ENCODE data around the gene SGPL1. TPM values are rescaled to one million over a fixed set of nuclear protein-coding genes. Genes with fewer than 3 reads are reported as not detected.

Gene SGPL1
- total RNA-seq, 2 experiments from 2014 or later: 15.1 to 16.9 TPM

- DNase-seq (no peak), ATAC-seq (ENCODE audit: poor library complexity) (no peak)
- H3K36me3 Mint-ChIP-seq (ENCODE audit: low read depth): no peaks in the 10 kb centered on the region
- H3K27me3 Mint-ChIP-seq: no peaks in the 10 kb centered on the region
- Histone ChIP-seq H3K4me1 (ENCODE audit: insufficient read depth, low read length) (peaks cover 4% of the 10 kb centered on the region), H3K36me3 (ENCODE audit: insufficient read depth, low read length) (no peaks in the 10 kb centered on the region), H3K9me3 (ENCODE audit: control insufficient read depth in 1 of 2, insufficient read depth in 1 of 2, low read length in 2 of 2) (no peaks in the 10 kb centered on the region), H3K27me3 (ENCODE audit: control insufficient read depth in 1 of 2, insufficient read depth in 2 of 2, low read length in 2 of 2) (peaks cover 0 to 5% of the 10 kb centered on the region in 2 experiments), H3K4me3 (ENCODE audit: low read length) (no peak overlapping the region), H3K27ac (ENCODE audit: low read depth in 1 of 2, low read length in 2 of 2) (no peak overlapping the region)
- H3K9me3 Mint-ChIP-seq: no peaks in the 10 kb centered on the region
- ChIA-PET POLR2A (no interaction called here), CTCF (no interaction called here)
- intact Hi-C loops (cut with DNase I, micrococcal nuclease): no loop called here
- TF ChIP-seq, protein P1, sequence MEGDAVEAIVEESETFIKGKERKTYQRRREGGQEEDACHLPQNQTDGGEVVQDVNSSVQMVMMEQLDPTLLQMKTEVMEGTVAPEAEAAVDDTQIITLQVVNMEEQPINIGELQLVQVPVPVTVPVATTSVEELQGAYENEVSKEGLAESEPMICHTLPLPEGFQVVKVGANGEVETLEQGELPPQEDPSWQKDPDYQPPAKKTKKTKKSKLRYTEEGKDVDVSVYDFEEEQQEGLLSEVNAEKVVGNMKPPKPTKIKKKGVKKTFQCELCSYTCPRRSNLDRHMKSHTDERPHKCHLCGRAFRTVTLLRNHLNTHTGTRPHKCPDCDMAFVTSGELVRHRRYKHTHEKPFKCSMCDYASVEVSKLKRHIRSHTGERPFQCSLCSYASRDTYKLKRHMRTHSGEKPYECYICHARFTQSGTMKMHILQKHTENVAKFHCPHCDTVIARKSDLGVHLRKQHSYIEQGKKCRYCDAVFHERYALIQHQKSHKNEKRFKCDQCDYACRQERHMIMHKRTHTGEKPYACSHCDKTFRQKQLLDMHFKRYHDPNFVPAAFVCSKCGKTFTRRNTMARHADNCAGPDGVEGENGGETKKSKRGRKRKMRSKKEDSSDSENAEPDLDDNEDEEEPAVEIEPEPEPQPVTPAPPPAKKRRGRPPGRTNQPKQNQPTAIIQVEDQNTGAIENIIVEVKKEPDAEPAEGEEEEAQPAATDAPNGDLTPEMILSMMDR (IDR thresholded peaks at IDR 0.05): no peak
- H3K4me3 Mint-ChIP-seq: no peak overlapping the region
- H3K27ac Mint-ChIP-seq: no peak overlapping the region
- no peaks in the 10 kb centered on the region for H3K4me1 Mint-ChIP-seq (ENCODE audit: low read depth)
These were observed 35.4 kb upstream of the SGPL1 start for GRCh38 chr10:70780370-70780760.

GRCh38 chr10:70780772-70781171 lies 35.0 kb upstream of the SGPL1 start:
- H3K9me3 ChIP-seq (ENCODE audit: control insufficient read depth in 1 of 2, insufficient read depth in 1 of 2, low read length in 2 of 2): no peaks in the 10 kb centered on the region
- H3K36me3 Mint-ChIP-seq (ENCODE audit: low read depth): no peaks in the 10 kb centered on the region
- H3K4me3 Mint-ChIP-seq: no peak overlapping the region
- no peaks in the 10 kb centered on the region for H3K4me1 Mint-ChIP-seq (ENCODE audit: low read depth)
- TF ChIP-seq, protein P1 (IDR thresholded peaks at IDR 0.05): no peak
- CTCF ChIA-PET: no interaction called here
- no peaks in the 10 kb centered on the region for H3K27me3 Mint-ChIP-seq
- DNase-seq: no peak
- no peaks in the 10 kb centered on the region for H3K9me3 Mint-ChIP-seq
- POLR2A ChIA-PET: no interaction called here
- H3K4me3 ChIP-seq (ENCODE audit: low read length): no peak overlapping the region
- peaks cover 6% of the 10 kb centered on the region for H3K4me1 ChIP-seq (ENCODE audit: insufficient read depth, low read length)
- H3K27ac ChIP-seq (ENCODE audit: low read depth in 1 of 2, low read length in 2 of 2): no peak overlapping the region
- H3K27ac Mint-ChIP-seq: no peak overlapping the region
- intact Hi-C loops (cut with DNase I, micrococcal nuclease): no loop called here
- peaks cover 0 to 8% of the 10 kb centered on the region in 2 experiments for H3K27me3 ChIP-seq (ENCODE audit: control insufficient read depth in 1 of 2, insufficient read depth in 2 of 2, low read length in 2 of 2)
- no peaks in the 10 kb centered on the region for H3K36me3 ChIP-seq (ENCODE audit: insufficient read depth, low read length)
- ATAC-seq (ENCODE audit: poor library complexity): no peak

GRCh38 chr10:70781461-70782051 lies 34.2 kb upstream of the SGPL1 start:
- Mint-ChIP-seq H3K9me3 (no peaks in the 10 kb centered on the region), H3K4me1 (ENCODE audit: low read depth) (no peaks in the 10 kb centered on the region), H3K4me3 (no peak overlapping the region), H3K27ac (no peak overlapping the region), H3K27me3 (no peaks in the 10 kb centered on the region), H3K36me3 (ENCODE audit: low read depth) (no peaks in the 10 kb centered on the region)
- POLR2A ChIA-PET: no interaction called here
- intact Hi-C loops (cut with DNase I, micrococcal nuclease): no loop called here
- no peaks in the 10 kb centered on the region for H3K9me3 ChIP-seq (ENCODE audit: control insufficient read depth in 1 of 2, insufficient read depth in 1 of 2, low read length in 2 of 2)
- TF ChIP-seq, protein P1 (IDR thresholded peaks at IDR 0.05): no peak
- H3K4me1 ChIP-seq (ENCODE audit: insufficient read depth, low read length): peaks cover 6% of the 10 kb centered on the region
- CTCF ChIA-PET: no interaction called here
- no peak overlapping the region for H3K4me3 ChIP-seq (ENCODE audit: low read length)
- ATAC-seq (ENCODE audit: poor library complexity) (no peak), DNase-seq (no peak)
- no peak overlapping the region for H3K27ac ChIP-seq (ENCODE audit: low read depth in 1 of 2, low read length in 2 of 2)
- no peaks in the 10 kb centered on the region for H3K36me3 ChIP-seq (ENCODE audit: insufficient read depth, low read length)
- peaks cover 0 to 8% of the 10 kb centered on the region in 2 experiments for H3K27me3 ChIP-seq (ENCODE audit: control insufficient read depth in 1 of 2, insufficient read depth in 2 of 2, low read length in 2 of 2)
